HepG2 (cell line): ENCODE results near the gene TRPM6. TPM values are rescaled to one million over a fixed set of nuclear protein-coding genes. Genes with fewer than 3 reads are reported as not detected.
A peak's percentile ranks its signal among the peaks of the same experiment; 100 is the strongest.
"Not testable (repeated sequence)": the region's sequence is repeated elsewhere in the genome, so short reads cannot be mapped to it uniquely, and the experiment has no call there.

Experiments
- ATAC-seq: fragments of 200-7000 bp; cut with Tn5 transposase; 3 replicates; pipeline ENCODE4 v1.9.1; 2020; ENCODE audit warnings: mild to moderate bottlenecking, moderate library complexity
- BruUV-seq: library from RNA; stranded (reverse); fragments of 400-500 nt; replicated peaks from 2 replicates; lab custom pipeline; 2021; lab: Mats Ljungman, UMichigan
- CTCF ChIA-PET: fragments of 300-600 bp; formaldehyde crosslinking; extraction: SDS; loops from one replicate; lab custom pipeline; 2021; ENCODE audit warnings: low total read pairs, inconsistent platforms, low intra/inter-chr PET ratio; lab: Yijun Ruan, JAX
- POLR2A ChIA-PET: fragments of 350-600 bp; sonication (Branson Sonifier 250); formaldehyde crosslinking; loops from one replicate; lab custom pipeline; 2020; ENCODE audit warnings: antibody characterized with exemption, inconsistent platforms; lab: Yijun Ruan, JAX
- DNase-seq: peaks from one replicate; pipeline ENCODE4 v3.0.0-alpha.2; 2015; ENCODE audit warnings: low spot score
- FAIRE-seq: peaks from 3 replicates; lab custom pipeline; 2011; peaks lifted over from hg19 to GRCh38; lab: Jason Lieb, UNC
- H2AFZ ChIP-seq: one replicate; pipeline ENCODE4 v1.6.1; 2011; ENCODE audit warnings: low read length, inconsistent platforms
- H3K27ac ChIP-seq: fragments of 300-600 bp; 3 replicates; pipeline ENCODE4 v1.8.0; 2011; ENCODE audit warnings: mixed run types, mild to moderate bottlenecking, mixed read lengths, low read length, inconsistent platforms; ENCODE audit not compliant: insufficient read depth; ENCODE audit errors: extremely low read length
- H3K27me3 ChIP-seq, 2 experiments: fragments of 200-600 bp in 1 of 2; 2 replicates in 1 of 2; 3 replicates in 1 of 2; pipeline versions ENCODE4 v1.6.0 to v1.8.0; 2011; ENCODE audit warnings: low read length in 2 of 2, mild to moderate bottlenecking in 2 of 2, moderate library complexity in 2 of 2, inconsistent platforms in 1 of 2; ENCODE audit not compliant: insufficient read depth in 2 of 2, control insufficient read depth in 1 of 2
- H3K36me3 ChIP-seq, 2 experiments: fragments of 200-600 bp in 1 of 2; replicated peaks in 1 of 2; 2 replicates in 1 of 2; 3 replicates in 1 of 2; pipeline versions ENCODE4 v1.5.1 to v1.8.0; 2011; ENCODE audit warnings: low read length in 2 of 2, inconsistent platforms in 1 of 2; ENCODE audit not compliant: insufficient read depth in 2 of 2, control insufficient read depth in 1 of 2
- H3K4me1 ChIP-seq: 2 replicates; pipeline ENCODE4 v1.5.1; 2012; ENCODE audit warnings: low read length, inconsistent platforms; ENCODE audit not compliant: insufficient read depth
- H3K4me2 ChIP-seq: 2 replicates; pipeline ENCODE4 v1.6.0; 2011; ENCODE audit warnings: low read depth, low read length, inconsistent platforms
- H3K4me3 ChIP-seq, 3 experiments: fragments of 200-600 bp in 1 of 3; sonication (generic), shearing (Covaris generic) in 1 of 3; replicated peaks in 1 of 3; 2 replicates each; pipeline ENCODE4 v1.5.1; 2011 to 2016; ENCODE audit warnings: low read length in 3 of 3, inconsistent platforms in 2 of 3, low read depth in 2 of 3, mild to moderate bottlenecking in 2 of 3, control low read depth in 1 of 3, mixed read lengths in 1 of 3; ENCODE audit not compliant: insufficient read depth in 1 of 3
- H3K79me2 ChIP-seq: one replicate; pipeline ENCODE4 v1.6.1; 2011; ENCODE audit warnings: low read length, inconsistent platforms; ENCODE audit not compliant: insufficient read depth
- H3K9ac ChIP-seq: 2 replicates; pipeline ENCODE4 v1.6.0; 2011; ENCODE audit warnings: mild to moderate bottlenecking, low read depth, low read length, inconsistent platforms; ENCODE audit not compliant: insufficient read depth
- H3K9me3 ChIP-seq: 2 replicates; pipeline ENCODE4 v1.5.1; 2012; ENCODE audit warnings: mild to moderate bottlenecking, low read length
- H4K20me1 ChIP-seq: 2 replicates; pipeline ENCODE4 v1.6.0; 2011; ENCODE audit warnings: inconsistent platforms, mild to moderate bottlenecking, low read length, moderate library complexity; ENCODE audit not compliant: insufficient read depth
- FOXC1 ChIP-seq: sonication (generic); formaldehyde crosslinking; IDR thresholded peaks from 2 replicates; pipeline ENCODE4 v1.8.0; 2022; ENCODE audit warnings: mild to moderate bottlenecking, missing genetic modification reagents, borderline replicate concordance
- HNRNPL ChIP-seq: fragments of 200-400 bp; formaldehyde crosslinking; IDR thresholded peaks from 2 replicates; pipeline ENCODE4 v1.6.1; 2017; ENCODE audit warnings: mild to moderate bottlenecking, low read depth, low read length
- MAFK ChIP-seq, 2 experiments: IDR thresholded peaks in 1 of 2; conservative IDR thresholded peaks in 1 of 2; 2 replicates each; pipeline ENCODE4 v1.6.1; 2011; ENCODE audit warnings: improper control_type of control experiment in 2 of 2, low read length in 2 of 2
- ZNF260 ChIP-seq: sonication (generic); formaldehyde crosslinking; IDR thresholded peaks from 2 replicates; pipeline ENCODE4 v1.4.0; 2020; ENCODE audit warnings: missing genetic modification reagents, low read depth, mild to moderate bottlenecking, borderline replicate concordance
- ZNF550 ChIP-seq: sonication (generic); formaldehyde crosslinking; IDR thresholded peaks from 2 replicates; pipeline ENCODE4 v1.4.0; 2020; ENCODE audit warnings: mild to moderate bottlenecking, missing genetic modification reagents, borderline replicate concordance
- WGBS: methylation state at CpG from one replicate; pipeline ENCODE4 v1.1.6; 2017; ENCODE audit warnings: low lambda C conversion rate; 5-methylcytosine and 5-hydroxymethylcytosine counted together
- in situ Hi-C: cut with HindIII; loops from 2 replicates; pipeline ENCODE4 v1.10.0; 2017; ENCODE audit warnings: low pct_unique_long_range_greater_than_20kb; ENCODE audit not compliant: extremely low pct_ligation_motif_present
- intact Hi-C: fragments of 100-400 bp; cut with micrococcal nuclease; formaldehyde crosslinking; loops from one replicate; pipeline ENCODE4 v1.10.0; 2022; ENCODE audit not compliant: unreplicated experiment
- polyA plus RNA-seq, 8 experiments: library from polyadenylated mRNA; depleted of rRNA in 3 of 8; stranded (reverse) in 7 of 8; unstranded in 1 of 8; fragments of >200 nt; fragmentation: Illumina TruSeq in 4 of 8; extraction: Trizol in 4 of 8; gene quantifications; 2 replicates each; pipeline versions ENCODE4 v1.2.1 to v1.2.3, GENCODE V29; 2011 to 2016; ENCODE audit warnings: low read depth in 4 of 8, missing spikeins in 1 of 8, mixed read lengths in 1 of 8; ENCODE audit not compliant: insufficient read depth in 1 of 8
- total RNA-seq, 5 experiments: library from RNA; depleted of rRNA; stranded (reverse); fragments of >200 nt; fragmentation: Illumina TruSeq; extraction: Trizol; gene quantifications; 2 replicates each; pipeline ENCODE4 v1.2.3, GENCODE V29; 2016; ENCODE audit warnings: low read depth in 1 of 5

TRPM6 gene
- total and polyA plus RNA-seq, 2 of the 13 experiments (the other 11 are each of a cell fraction or from before 2014, with no cell fraction given) = 0.01 to 0.09 TPM

- TF ChIP-seq ZNF550 (CRISPR knock-in tag) (no peak), ZNF260 (CRISPR knock-in tag) (no peak), HNRNPL (no peak)
Measured at GRCh38 chr9:74907085-74907484, 19.4 kb upstream of the TRPM6 start (continued).

- ChIA-PET CTCF (no interaction called here), POLR2A (no interaction called here)
- Histone ChIP-seq H3K4me2 (no peak overlapping the region), H3K9ac (no peak overlapping the region), H3K27me3 (no peaks in the 10 kb centered on the region), H3K79me2 (no peaks in the 10 kb centered on the region), H3K4me1 (peaks cover 5% of the 10 kb centered on the region; the same call in 1 of the 2 replicates), H4K20me1 (no peaks in the 10 kb centered on the region), H3K9me3 (no peaks in the 10 kb centered on the region), H2AFZ (no peak overlapping the region), H3K36me3 (no peaks in the 10 kb centered on the region), H3K27ac (no peak overlapping the region), H3K4me3 (no peak overlapping the region)
- BruUV-seq = no TSS peak
- intact Hi-C loops (no loop called here), in situ Hi-C loops (no loop called here)
- FAIRE-seq (no peak), ATAC-seq (no peak), DNase-seq (no peak)
- TF ChIP-seq FOXC1 (CRISPR knock-in tag) (no peak), MAFK (conservative IDR thresholded peaks at IDR 0.05 in 1 of 2, IDR thresholded peaks at IDR 0.05 in 1 of 2; ENCODE audit: low read length in 2 of 2) (0 out of 4 replicates have a peak, but pooled peaks of 1 of the 2 experiments have one; percentile 2)
Measured at GRCh38 chr9:74901001-74901400, 13.3 kb upstream of the TRPM6 start.

- H3K4me3 ChIP-seq, H3K9ac ChIP-seq, H2AFZ ChIP-seq, CTCF ChIA-PET, intact Hi-C loops, BruUV-seq, POLR2A ChIA-PET, ATAC-seq, H4K20me1 ChIP-seq, in situ Hi-C loops, H3K36me3 ChIP-seq, DNase-seq, H3K4me2 ChIP-seq, H3K27me3 ChIP-seq, H3K9me3 ChIP-seq, H3K27ac ChIP-seq, H3K79me2 ChIP-seq, FAIRE-seq: not testable (repeated sequence)
- 86% methylated on average over 3 of the region's 3 CpGs for WGBS
- H3K4me1 ChIP-seq = peaks cover 15% of the 10 kb centered on the region
Measured at GRCh38 chr9:74888449-74888848, 728 bp upstream of the TRPM6 start.
